Ishikawa (cell line): ENCODE data around the gene KIF16B.
A peak's percentile ranks its signal among the peaks of the same experiment; 100 is the strongest.

Source experiments
- CEBPB ChIP-seq: IDR thresholded peaks from 2 replicates; pipeline ENCODE4 v1.6.1; 2012
- CREB1 ChIP-seq: IDR thresholded peaks from 2 replicates; pipeline ENCODE4 v1.6.1; 2012; ENCODE audit warnings: low read depth
- EGR1 ChIP-seq: IDR thresholded peaks from 2 replicates; pipeline ENCODE4 v1.6.1; 2012
- EP300 ChIP-seq: IDR thresholded peaks from 2 replicates; pipeline ENCODE4 v1.6.1; 2012; ENCODE audit warnings: borderline replicate concordance
- FOXM1 ChIP-seq: IDR thresholded peaks from 2 replicates; pipeline ENCODE4 v1.6.1; 2012; ENCODE audit warnings: low read depth, borderline replicate concordance
- MAX ChIP-seq: IDR thresholded peaks from 2 replicates; pipeline ENCODE4 v1.6.1; 2012
- NFIC ChIP-seq: IDR thresholded peaks from 2 replicates; pipeline ENCODE4 v1.6.1; 2012
- RAD21 ChIP-seq: IDR thresholded peaks from 2 replicates; pipeline ENCODE4 v1.6.1; 2012; ENCODE audit warnings: low read depth
- TAF1 ChIP-seq: IDR thresholded peaks from 2 replicates; pipeline ENCODE4 v1.6.1; 2012; ENCODE audit warnings: low read depth, mild to moderate bottlenecking
- TCF12 ChIP-seq: IDR thresholded peaks from 2 replicates; pipeline ENCODE4 v1.6.1; 2012; ENCODE audit warnings: low read depth
- TEAD4 ChIP-seq: IDR thresholded peaks from 2 replicates; pipeline ENCODE4 v1.6.1; 2012
- USF1 ChIP-seq: IDR thresholded peaks from 2 replicates; pipeline ENCODE4 v1.6.1; 2012
- YY1 ChIP-seq: IDR thresholded peaks from 2 replicates; pipeline ENCODE4 v1.6.1; 2012; ENCODE audit warnings: low read depth
- ZBTB7A ChIP-seq: IDR thresholded peaks from 2 replicates; pipeline ENCODE4 v1.6.1; 2012; ENCODE audit warnings: low read depth
- TF ChIP-seq, protein P1 (sequence below): IDR thresholded peaks from 2 replicates; pipeline ENCODE4 v1.6.1; 2012; ENCODE audit warnings: low read depth, mild to moderate bottlenecking

Gene KIF16B

DNA sequence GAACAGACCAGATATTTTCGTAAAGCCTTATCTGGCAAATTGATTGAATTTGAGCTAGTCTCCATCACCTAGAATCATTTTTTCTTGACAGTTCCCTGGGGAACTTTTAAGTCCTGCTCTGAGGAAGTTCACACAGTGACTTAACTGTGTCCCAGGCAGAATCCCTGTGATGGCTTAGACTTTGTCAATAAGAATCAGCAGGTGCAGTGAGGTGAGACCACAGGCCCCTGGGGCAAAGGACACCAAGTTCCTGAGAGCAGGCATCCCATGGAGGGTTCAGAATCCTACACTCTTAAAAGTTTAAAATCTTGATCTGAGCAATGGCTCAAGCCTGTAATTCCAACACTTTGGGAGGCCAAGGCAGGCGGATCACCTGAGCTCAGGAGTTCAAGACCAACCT, 13.0 kb downstream of the KIF16B start:
- TF ChIP-seq YY1 (no peak), USF1 (no peak), TEAD4 (no peak), CEBPB (no peak), FOXM1 (no peak), TCF12 (no peak), CREB1 (no peak), TAF1 (no peak), ZBTB7A (no peak)

DNA sequence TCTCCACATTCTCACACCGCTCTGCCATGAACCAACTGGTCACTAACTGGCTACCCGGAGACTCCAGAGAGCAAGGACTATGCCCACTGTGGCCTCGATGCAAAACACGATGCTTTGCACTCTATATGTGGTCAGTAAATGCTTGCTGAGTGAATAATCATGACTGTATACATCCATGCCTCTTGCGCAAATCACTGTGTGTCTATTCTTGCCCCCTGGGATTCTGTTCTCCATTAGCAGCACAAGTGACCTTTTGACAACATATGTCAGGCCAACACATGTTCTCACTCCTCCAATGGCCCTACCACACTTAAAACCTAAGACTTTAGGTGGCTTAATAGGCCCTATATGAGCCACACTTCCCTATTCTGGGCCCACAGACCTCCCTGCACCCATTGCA, 16.9 kb downstream of the KIF16B start:
- no peak for TF ChIP-seq ZBTB7A
- TF ChIP-seq USF1, result no peak
- TF ChIP-seq TEAD4, result no peak
- TF ChIP-seq CEBPB, result no peak
- TF ChIP-seq EP300, result no peak
- TF ChIP-seq FOXM1, result no peak
- no peak for TF ChIP-seq TAF1
- TF ChIP-seq EGR1, result no peak
- TF ChIP-seq NFIC, result no peak
- no peak for TF ChIP-seq YY1
- TF ChIP-seq, protein P1, sequence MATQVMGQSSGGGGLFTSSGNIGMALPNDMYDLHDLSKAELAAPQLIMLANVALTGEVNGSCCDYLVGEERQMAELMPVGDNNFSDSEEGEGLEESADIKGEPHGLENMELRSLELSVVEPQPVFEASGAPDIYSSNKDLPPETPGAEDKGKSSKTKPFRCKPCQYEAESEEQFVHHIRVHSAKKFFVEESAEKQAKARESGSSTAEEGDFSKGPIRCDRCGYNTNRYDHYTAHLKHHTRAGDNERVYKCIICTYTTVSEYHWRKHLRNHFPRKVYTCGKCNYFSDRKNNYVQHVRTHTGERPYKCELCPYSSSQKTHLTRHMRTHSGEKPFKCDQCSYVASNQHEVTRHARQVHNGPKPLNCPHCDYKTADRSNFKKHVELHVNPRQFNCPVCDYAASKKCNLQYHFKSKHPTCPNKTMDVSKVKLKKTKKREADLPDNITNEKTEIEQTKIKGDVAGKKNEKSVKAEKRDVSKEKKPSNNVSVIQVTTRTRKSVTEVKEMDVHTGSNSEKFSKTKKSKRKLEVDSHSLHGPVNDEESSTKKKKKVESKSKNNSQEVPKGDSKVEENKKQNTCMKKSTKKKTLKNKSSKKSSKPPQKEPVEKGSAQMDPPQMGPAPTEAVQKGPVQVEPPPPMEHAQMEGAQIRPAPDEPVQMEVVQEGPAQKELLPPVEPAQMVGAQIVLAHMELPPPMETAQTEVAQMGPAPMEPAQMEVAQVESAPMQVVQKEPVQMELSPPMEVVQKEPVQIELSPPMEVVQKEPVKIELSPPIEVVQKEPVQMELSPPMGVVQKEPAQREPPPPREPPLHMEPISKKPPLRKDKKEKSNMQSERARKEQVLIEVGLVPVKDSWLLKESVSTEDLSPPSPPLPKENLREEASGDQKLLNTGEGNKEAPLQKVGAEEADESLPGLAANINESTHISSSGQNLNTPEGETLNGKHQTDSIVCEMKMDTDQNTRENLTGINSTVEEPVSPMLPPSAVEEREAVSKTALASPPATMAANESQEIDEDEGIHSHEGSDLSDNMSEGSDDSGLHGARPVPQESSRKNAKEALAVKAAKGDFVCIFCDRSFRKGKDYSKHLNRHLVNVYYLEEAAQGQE, result no peak
- no peak for TF ChIP-seq TCF12
- TF ChIP-seq RAD21, result no peak
- no peak for TF ChIP-seq CREB1
- TF ChIP-seq MAX, result no peak

DNA sequence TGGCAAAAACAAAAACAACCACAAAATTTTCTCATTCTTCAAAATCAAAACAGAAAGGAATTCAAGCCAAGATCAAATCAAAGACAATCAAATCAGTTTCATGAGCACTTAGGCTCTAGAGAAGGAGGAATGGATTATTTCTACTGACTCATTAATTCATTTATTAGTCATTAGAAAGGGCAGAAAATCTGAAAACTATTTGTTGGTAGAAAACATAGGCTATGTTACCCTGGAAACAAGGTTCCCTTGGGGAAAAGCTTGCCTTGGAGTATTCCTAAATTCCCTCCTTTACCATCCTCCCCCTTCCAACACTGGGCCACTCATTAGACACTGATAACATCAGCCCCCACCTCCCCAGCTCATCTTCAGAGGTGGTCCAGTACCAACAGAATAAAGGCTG, 17.5 kb downstream of the KIF16B start:
- TF ChIP-seq FOXM1 (no peak), MAX (no peak), YY1 (no peak), TAF1 (no peak), EP300 (no peak), EGR1 (no peak), TEAD4 (no peak), USF1 (no peak), RAD21 (no peak), NFIC (no peak), ZBTB7A (no peak), CREB1 (no peak), TCF12 (no peak), CEBPB (no peak)
- TF ChIP-seq, protein P1, result no peak

DNA sequence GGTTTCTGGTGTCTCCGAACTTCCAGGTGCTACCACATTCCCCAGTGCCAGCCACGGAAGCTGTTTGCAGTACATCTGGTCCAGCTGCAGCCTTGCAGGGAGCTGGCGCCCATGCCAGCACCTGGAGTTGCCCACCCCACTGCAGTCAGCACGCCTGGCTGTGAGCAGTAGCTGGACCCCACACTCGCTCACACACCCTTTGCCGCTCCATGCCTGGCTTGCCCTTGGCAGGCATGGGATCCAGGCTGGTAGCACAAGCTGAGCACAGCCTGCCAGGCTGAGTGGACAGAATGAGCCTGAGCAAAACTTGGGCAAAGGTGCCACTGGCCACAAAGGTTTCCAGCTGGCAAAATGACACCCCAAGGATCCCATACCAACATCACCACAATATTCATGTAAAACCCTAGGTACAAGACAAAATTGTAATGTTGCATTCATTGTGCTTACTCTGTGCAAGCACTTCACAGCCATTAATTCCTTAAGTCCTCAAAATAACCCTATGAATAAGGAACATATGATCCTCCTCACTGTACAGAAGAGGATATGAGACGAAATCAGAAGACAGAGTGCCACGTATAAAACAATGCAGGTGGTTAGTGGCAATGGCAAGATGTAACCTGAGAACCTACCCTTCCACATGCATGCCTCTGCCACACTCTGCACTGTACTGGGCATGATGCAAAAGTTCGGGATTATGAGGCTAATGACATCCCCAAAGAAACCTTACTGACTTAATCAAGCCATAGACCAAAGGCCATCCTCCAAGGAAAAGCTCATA, 18.3 kb downstream of the KIF16B start:
- no peak for TF ChIP-seq CEBPB
- peak; percentile 33; the same call in 1 of the 2 replicates for TF ChIP-seq MAX
- TF ChIP-seq RAD21, result no peak
- TF ChIP-seq, protein P1, result no peak
